Keratinocyte (primary cell): ENCODE results near the gene GMFB. TPM values are rescaled to one million over a fixed set of nuclear protein-coding genes. Genes with fewer than 3 reads are reported as not detected.

ENCODE experiments used
- DNase-seq: peaks from one replicate; pipeline ENCODE4 v3.0.0-alpha.2; 2011; ENCODE audit warnings: low read depth, missing footprints, low spot score
- FAIRE-seq: peaks from 2 replicates; lab custom pipeline; 2011; peaks lifted over from hg19 to GRCh38; lab: Jason Lieb, UNC
- H2AFZ ChIP-seq: 2 replicates; pipeline ENCODE4 v1.6.0; 2012; ENCODE audit warnings: low read length, control low read depth, inconsistent platforms; ENCODE audit not compliant: control insufficient read depth
- H3K27ac ChIP-seq: 2 replicates; pipeline ENCODE4 v1.5.1; 2011; ENCODE audit warnings: low read length; ENCODE audit not compliant: control insufficient read depth, insufficient read depth
- H3K27me3 ChIP-seq: 3 replicates; pipeline ENCODE4 v1.6.0; 2011; ENCODE audit warnings: low read length; ENCODE audit not compliant: control insufficient read depth, insufficient read depth; ENCODE audit errors: extremely low read depth
- H3K36me3 ChIP-seq, 2 experiments: 2 replicates in 1 of 2; 3 replicates in 1 of 2; pipeline ENCODE4 v1.5.1; 2011; ENCODE audit warnings: low read length in 2 of 2, mild to moderate bottlenecking in 1 of 2; ENCODE audit not compliant: control insufficient read depth in 2 of 2, insufficient read depth in 2 of 2; ENCODE audit errors: extremely low read depth in 1 of 2
- H3K4me1 ChIP-seq: 3 replicates; pipeline ENCODE4 v1.5.1; 2011; ENCODE audit warnings: low read length; ENCODE audit not compliant: control insufficient read depth, insufficient read depth; ENCODE audit errors: extremely low read depth
- H3K4me2 ChIP-seq: 3 replicates; pipeline ENCODE4 v1.6.0; 2011; ENCODE audit warnings: low read depth, low read length; ENCODE audit not compliant: control insufficient read depth, insufficient read depth; ENCODE audit errors: extremely low read depth
- H3K4me3 ChIP-seq, 3 experiments: fragments of 200-600 bp in 1 of 3; sonication (generic) in 1 of 3; 2 replicates in 2 of 3; 3 replicates in 1 of 3; pipeline ENCODE4 v1.5.1; 2011 to 2016; ENCODE audit warnings: low read length in 3 of 3, mild to moderate bottlenecking in 3 of 3, control low read depth in 2 of 3, inconsistent platforms in 1 of 3, low read depth in 1 of 3, mixed read lengths in 1 of 3, mixed run types in 1 of 3, moderate library complexity in 1 of 3; ENCODE audit not compliant: control insufficient read depth in 2 of 3, insufficient read depth in 2 of 3; ENCODE audit errors: extremely low read depth in 1 of 3
- H3K79me2 ChIP-seq: 2 replicates; pipeline ENCODE4 v1.6.0; 2012; ENCODE audit warnings: low read length; ENCODE audit not compliant: control insufficient read depth, insufficient read depth
- H3K9ac ChIP-seq: 3 replicates; pipeline ENCODE4 v1.6.0; 2011; ENCODE audit warnings: low read length; ENCODE audit not compliant: control insufficient read depth, insufficient read depth; ENCODE audit errors: extremely low read depth
- H3K9me1 ChIP-seq: 3 replicates; pipeline ENCODE4 v1.6.0; 2011; ENCODE audit warnings: low read length; ENCODE audit not compliant: control insufficient read depth, insufficient read depth; ENCODE audit errors: extremely low read depth
- H3K9me3 ChIP-seq: 2 replicates; pipeline ENCODE4 v1.5.1; 2012; ENCODE audit warnings: low read depth, low read length; ENCODE audit not compliant: control insufficient read depth
- H4K20me1 ChIP-seq: 3 replicates; pipeline ENCODE4 v1.6.0; 2011; ENCODE audit warnings: low read length; ENCODE audit not compliant: control insufficient read depth, insufficient read depth; ENCODE audit errors: extremely low read depth
- EZH2 ChIP-seq: IDR thresholded peaks from one replicate; pipeline ENCODE4 v1.6.1; 2012; ENCODE audit warnings: inconsistent platforms, mild to moderate bottlenecking, low read length, moderate library complexity
- dilution Hi-C: fragments of 300-500 bp; cut with MboI; formaldehyde crosslinking; loops from one replicate; pipeline ENCODE4 v1.7.0; 2020; ENCODE audit warnings: low sequenced_read_pairs; ENCODE audit not compliant: extremely low pct_ligation_motif_present
- polyA plus RNA-seq, 5 experiments: library from polyadenylated mRNA; depleted of rRNA in 3 of 5; stranded (reverse) in 3 of 5; stranded (forward) in 1 of 5; unstranded in 1 of 5; fragments of >200 nt; gene quantifications; 1 replicate in 1 of 5; 2 replicates in 3 of 5; 3 replicates in 1 of 5; pipeline versions ENCODE4 v1.2.1 to v1.2.3, GENCODE V29; 2011 to 2012; ENCODE audit warnings: missing spikeins in 2 of 5, low read depth in 1 of 5, low replicate concordance in 1 of 5
- TF ChIP-seq, protein P1 (sequence below), 3 experiments: IDR thresholded peaks in 1 of 3; conservative IDR thresholded peaks in 1 of 3; optimal IDR thresholded peaks in 1 of 3; 2 replicates in 2 of 3; 3 replicates in 1 of 3; pipeline versions ENCODE3 to v1.5.1; 2011; ENCODE audit warnings: low read length in 3 of 3, mild to moderate bottlenecking in 3 of 3, moderate library complexity in 2 of 3, control low read depth in 1 of 3, inconsistent platforms in 1 of 3; ENCODE audit not compliant: insufficient read depth in 2 of 3; ENCODE audit errors: extremely low read depth in 1 of 3

The GMFB gene
- polyA plus RNA-seq, 1 donor (not counting 4 experiments of a cell fraction or from before 2014, with no cell fraction given): 50.5 TPM

DNA sequence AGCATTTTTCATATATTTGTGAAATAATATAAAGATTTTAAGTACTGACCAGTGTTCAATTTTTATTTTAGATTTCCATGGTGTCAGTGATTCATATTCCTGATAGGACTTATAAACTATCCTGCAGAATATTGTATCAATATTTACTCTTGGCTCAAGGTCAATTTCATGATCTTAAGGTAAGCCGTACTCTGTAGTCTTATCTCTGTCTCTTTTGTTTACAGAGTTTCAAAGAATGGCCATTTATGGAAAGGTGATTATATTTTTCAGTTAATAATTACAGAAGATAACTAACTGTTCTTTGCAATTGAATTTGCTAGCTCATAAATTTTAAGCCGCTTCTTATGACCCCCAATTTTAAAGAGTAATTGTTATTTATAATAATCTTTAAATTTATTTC lies 48.9 kb upstream of the GMFB start:
- Histone ChIP-seq H3K79me2 (no peaks in the 10 kb centered on the region), H3K4me1 (no peaks in the 10 kb centered on the region), H2AFZ (no peak overlapping the region), H3K4me3 (no peak overlapping the region), H3K4me2 (no peak overlapping the region), H4K20me1 (no peaks in the 10 kb centered on the region), H3K27ac (no peak overlapping the region), H3K27me3 (no peaks in the 10 kb centered on the region), H3K9me1 (no peaks in the 10 kb centered on the region), H3K9me3 (no peaks in the 10 kb centered on the region), H3K9ac (no peak overlapping the region), H3K36me3 (peaks cover 3% of the 10 kb centered on the region in 2 experiments)
- DNase-seq (no peak), FAIRE-seq (no peak)
- no peak for TF ChIP-seq EZH2
- TF ChIP-seq, protein P1, sequence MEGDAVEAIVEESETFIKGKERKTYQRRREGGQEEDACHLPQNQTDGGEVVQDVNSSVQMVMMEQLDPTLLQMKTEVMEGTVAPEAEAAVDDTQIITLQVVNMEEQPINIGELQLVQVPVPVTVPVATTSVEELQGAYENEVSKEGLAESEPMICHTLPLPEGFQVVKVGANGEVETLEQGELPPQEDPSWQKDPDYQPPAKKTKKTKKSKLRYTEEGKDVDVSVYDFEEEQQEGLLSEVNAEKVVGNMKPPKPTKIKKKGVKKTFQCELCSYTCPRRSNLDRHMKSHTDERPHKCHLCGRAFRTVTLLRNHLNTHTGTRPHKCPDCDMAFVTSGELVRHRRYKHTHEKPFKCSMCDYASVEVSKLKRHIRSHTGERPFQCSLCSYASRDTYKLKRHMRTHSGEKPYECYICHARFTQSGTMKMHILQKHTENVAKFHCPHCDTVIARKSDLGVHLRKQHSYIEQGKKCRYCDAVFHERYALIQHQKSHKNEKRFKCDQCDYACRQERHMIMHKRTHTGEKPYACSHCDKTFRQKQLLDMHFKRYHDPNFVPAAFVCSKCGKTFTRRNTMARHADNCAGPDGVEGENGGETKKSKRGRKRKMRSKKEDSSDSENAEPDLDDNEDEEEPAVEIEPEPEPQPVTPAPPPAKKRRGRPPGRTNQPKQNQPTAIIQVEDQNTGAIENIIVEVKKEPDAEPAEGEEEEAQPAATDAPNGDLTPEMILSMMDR (optimal IDR thresholded peaks at IDR 0.05 in 1 of 3, IDR thresholded peaks at IDR 0.05 in 1 of 3, conservative IDR thresholded peaks at IDR 0.05 in 1 of 3; ENCODE audit: extremely low read depth in 1 of 3, insufficient read depth in 2 of 3, low read length in 3 of 3): no peak
- dilution Hi-C loops: no loop called here

DNA sequence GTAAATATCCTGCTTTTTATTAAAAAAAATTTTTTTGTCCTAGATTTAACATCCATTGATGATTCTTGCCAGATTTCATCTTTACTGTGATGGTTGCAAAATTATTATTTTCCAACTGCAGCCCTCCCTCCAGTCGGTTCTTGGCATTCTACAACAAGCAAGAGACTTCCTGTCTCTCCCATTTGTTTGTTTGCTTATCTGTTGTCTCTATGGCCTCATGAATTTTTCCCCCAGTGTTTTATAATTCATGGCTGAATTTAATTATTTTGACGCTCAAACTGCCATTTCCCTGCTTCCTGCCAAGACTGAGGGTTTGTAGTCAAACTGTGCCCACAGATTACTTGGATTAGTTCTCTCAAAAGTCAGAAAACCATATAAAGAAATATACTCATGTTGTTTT lies 46.9 kb upstream of the GMFB start:
- Histone ChIP-seq H3K4me2 (no peak overlapping the region), H3K4me3 (no peak overlapping the region), H3K4me1 (no peaks in the 10 kb centered on the region), H3K79me2 (no peaks in the 10 kb centered on the region), H3K27ac (no peak overlapping the region), H3K9me1 (no peaks in the 10 kb centered on the region), H3K36me3 (peaks cover 3% of the 10 kb centered on the region in 2 experiments), H4K20me1 (no peaks in the 10 kb centered on the region), H3K27me3 (no peaks in the 10 kb centered on the region), H3K9me3 (no peaks in the 10 kb centered on the region), H2AFZ (no peak overlapping the region), H3K9ac (no peak overlapping the region)
- dilution Hi-C loops: no loop called here
- FAIRE-seq (no peak), DNase-seq (no peak)
- no peak for TF ChIP-seq EZH2
- TF ChIP-seq, protein P1 (optimal IDR thresholded peaks at IDR 0.05 in 1 of 3, IDR thresholded peaks at IDR 0.05 in 1 of 3, conservative IDR thresholded peaks at IDR 0.05 in 1 of 3; ENCODE audit: extremely low read depth in 1 of 3, insufficient read depth in 2 of 3, low read length in 3 of 3): no peak
